Transverse colon (tissue), 4 donors: ENCODE data around the gene TMEM255B.

ENCODE experiments used
- CTCF ChIP-seq, 5 experiments: fragments of 200-600 bp in 3 of 5; fragments of 450-650 bp in 2 of 5; sonication (generic) in 3 of 5; IDR thresholded peaks; 1 replicate in 2 of 5; 2 replicates in 3 of 5; pipeline ENCODE4 v1.5.1; 2016 to 2017; ENCODE audit warnings: antibody characterized with exemption in 5 of 5, inconsistent platforms in 3 of 5, mild to moderate bottlenecking in 2 of 5, moderate library complexity in 1 of 5
- EP300 ChIP-seq: sonication (generic); formaldehyde crosslinking; IDR thresholded peaks from one replicate; pipeline ENCODE4 v1.6.1; 2017; ENCODE audit warnings: antibody characterized with exemption, low read depth
- POLR2A ChIP-seq: fragments of 450-650 bp; IDR thresholded peaks from one replicate; pipeline ENCODE4 v1.6.1; 2016; ENCODE audit warnings: antibody characterized with exemption, mild to moderate bottlenecking, moderate library complexity
- POLR2AphosphoS5 ChIP-seq, 3 donors: sonication (generic); formaldehyde crosslinking; IDR thresholded peaks; one replicate each; pipeline ENCODE4 v1.6.1; 2016; ENCODE audit warnings: antibody characterized with exemption in 3 of 3

- TF ChIP-seq CTCF (IDR thresholded peaks at IDR 0.05) (no peak), POLR2A (no peak), POLR2AphosphoS5 (IDR thresholded peaks at IDR 0.05) (no peak), EP300 (no peak)
Measured at GRCh38 chr13:113817860-113818691, 59.0 kb downstream of the TMEM255B start.
